Fibroblast of lung (primary cell): Measurements from ENCODE around the gene SCUBE3. TPM values are rescaled to one million over a fixed set of nuclear protein-coding genes. Genes with fewer than 3 reads are reported as not detected.

Experiments used
- DNase-seq, 2 donors: peaks; one replicate each; pipeline versions ENCODE4 v3.0.0 to v3.0.0-alpha.2; 2010; ENCODE audit warnings: low read depth in 2 of 2
- H2AFZ ChIP-seq: 2 replicates; pipeline ENCODE4 v1.5.1; 2012; ENCODE audit warnings: low read length, control low read depth, inconsistent platforms
- H3K27ac ChIP-seq: 2 replicates; pipeline ENCODE4 v1.5.1; 2011; ENCODE audit warnings: low read length, control low read depth; ENCODE audit not compliant: insufficient read depth
- H3K27me3 ChIP-seq: 2 replicates; pipeline ENCODE4 v1.5.1; 2011; ENCODE audit warnings: mild to moderate bottlenecking, low read length; ENCODE audit not compliant: control insufficient read depth, insufficient read depth
- H3K36me3 ChIP-seq: 2 replicates; pipeline ENCODE4 v1.5.1; 2011; ENCODE audit warnings: low read length; ENCODE audit not compliant: control insufficient read depth, insufficient read depth
- H3K4me1 ChIP-seq: 2 replicates; pipeline ENCODE4 v1.5.1; 2011; ENCODE audit warnings: low read length; ENCODE audit not compliant: control insufficient read depth, insufficient read depth; ENCODE audit errors: extremely low read depth
- H3K4me2 ChIP-seq: 2 replicates; pipeline ENCODE4 v1.5.1; 2011; ENCODE audit warnings: low read length, control low read depth; ENCODE audit not compliant: insufficient read depth; ENCODE audit errors: extremely low read depth
- H3K4me3 ChIP-seq, 4 experiments: fragments of 200-600 bp in 1 of 4; sonication (generic) in 1 of 4; replicated peaks in 1 of 4; 2 replicates each; pipeline ENCODE4 v1.5.1; 2011 to 2016; ENCODE audit warnings: low read length in 4 of 4, low read depth in 3 of 4, mild to moderate bottlenecking in 3 of 4, control low read depth in 2 of 4, inconsistent platforms in 1 of 4, mixed read lengths in 1 of 4; ENCODE audit not compliant: insufficient read depth in 1 of 4; ENCODE audit errors: control extremely low read depth in 1 of 4
- H3K79me2 ChIP-seq: 2 replicates; pipeline ENCODE4 v1.5.1; 2012; ENCODE audit warnings: mild to moderate bottlenecking, low read length, inconsistent platforms; ENCODE audit not compliant: control insufficient read depth, insufficient read depth
- H3K9ac ChIP-seq: 2 replicates; pipeline ENCODE4 v1.5.1; 2011; ENCODE audit warnings: mild to moderate bottlenecking, low read length, control low read depth; ENCODE audit not compliant: insufficient read depth
- H3K9me3 ChIP-seq: 2 replicates; pipeline ENCODE4 v1.5.1; 2012; ENCODE audit warnings: low read depth, low read length; ENCODE audit not compliant: control insufficient read depth, insufficient read depth
- H4K20me1 ChIP-seq: 2 replicates; pipeline ENCODE4 v1.5.1; 2011; ENCODE audit warnings: low read length; ENCODE audit not compliant: control insufficient read depth, insufficient read depth; ENCODE audit errors: extremely low read depth
- EZH2 ChIP-seq: IDR thresholded peaks from 2 replicates; pipeline ENCODE4 v1.5.1; 2012; ENCODE audit warnings: low read length, control low read depth, mild to moderate bottlenecking; ENCODE audit errors: missing control alignments
- polyA plus RNA-seq, 2 donors: library from polyadenylated mRNA; depleted of rRNA in 1 of 2; stranded (reverse) in 1 of 2; unstranded in 1 of 2; fragments of >200 nt; gene quantifications; 2 replicates each; pipeline ENCODE4 v1.2.1, GENCODE V29; 2011 to 2012; ENCODE audit warnings: missing spikeins in 1 of 2
- total RNA-seq: library from RNA; depleted of rRNA; stranded (reverse); fragments of >200 nt; gene quantifications from 2 replicates; pipeline ENCODE4 v1.2.1, GENCODE V29; 2014
- TF ChIP-seq, protein P1 (sequence below), 2 donors: IDR thresholded peaks in 1 of 2; conservative IDR thresholded peaks in 1 of 2; 1 replicate in 1 of 2; 2 replicates in 1 of 2; pipeline ENCODE4 v1.5.1; 2011 to 2012; ENCODE audit warnings: low read length in 2 of 2, control low read depth in 1 of 2, inconsistent platforms in 1 of 2, low read depth in 1 of 2, mild to moderate bottlenecking in 1 of 2

SCUBE3 gene
- total and polyA plus RNA-seq, 2 donors (not counting 1 experiment from before 2014, with no cell fraction given), result under 0.01 to 1.2 TPM

- TF ChIP-seq EZH2, result no peak
- TF ChIP-seq, protein P1, sequence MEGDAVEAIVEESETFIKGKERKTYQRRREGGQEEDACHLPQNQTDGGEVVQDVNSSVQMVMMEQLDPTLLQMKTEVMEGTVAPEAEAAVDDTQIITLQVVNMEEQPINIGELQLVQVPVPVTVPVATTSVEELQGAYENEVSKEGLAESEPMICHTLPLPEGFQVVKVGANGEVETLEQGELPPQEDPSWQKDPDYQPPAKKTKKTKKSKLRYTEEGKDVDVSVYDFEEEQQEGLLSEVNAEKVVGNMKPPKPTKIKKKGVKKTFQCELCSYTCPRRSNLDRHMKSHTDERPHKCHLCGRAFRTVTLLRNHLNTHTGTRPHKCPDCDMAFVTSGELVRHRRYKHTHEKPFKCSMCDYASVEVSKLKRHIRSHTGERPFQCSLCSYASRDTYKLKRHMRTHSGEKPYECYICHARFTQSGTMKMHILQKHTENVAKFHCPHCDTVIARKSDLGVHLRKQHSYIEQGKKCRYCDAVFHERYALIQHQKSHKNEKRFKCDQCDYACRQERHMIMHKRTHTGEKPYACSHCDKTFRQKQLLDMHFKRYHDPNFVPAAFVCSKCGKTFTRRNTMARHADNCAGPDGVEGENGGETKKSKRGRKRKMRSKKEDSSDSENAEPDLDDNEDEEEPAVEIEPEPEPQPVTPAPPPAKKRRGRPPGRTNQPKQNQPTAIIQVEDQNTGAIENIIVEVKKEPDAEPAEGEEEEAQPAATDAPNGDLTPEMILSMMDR (conservative IDR thresholded peaks at IDR 0.05 in 1 of 2, IDR thresholded peaks at IDR 0.05 in 1 of 2; ENCODE audit: low read depth in 1 of 2, low read length in 2 of 2), result no peak
- Histone ChIP-seq H3K4me1 (no peaks in the 10 kb centered on the region), H3K36me3 (no peaks in the 10 kb centered on the region), H3K9ac (no peak overlapping the region), H2AFZ (no peak overlapping the region), H3K9me3 (no peaks in the 10 kb centered on the region), H4K20me1 (no peaks in the 10 kb centered on the region), H3K27ac (no peak overlapping the region), H3K4me3 (no peak overlapping the region), H3K4me2 (no peak overlapping the region), H3K79me2 (no peaks in the 10 kb centered on the region), H3K27me3 (no peaks in the 10 kb centered on the region)
- no peak for DNase-seq
These were observed 22.5 kb downstream of the SCUBE3 start for GRCh38 chr6:35236223-35236622.

DNA sequence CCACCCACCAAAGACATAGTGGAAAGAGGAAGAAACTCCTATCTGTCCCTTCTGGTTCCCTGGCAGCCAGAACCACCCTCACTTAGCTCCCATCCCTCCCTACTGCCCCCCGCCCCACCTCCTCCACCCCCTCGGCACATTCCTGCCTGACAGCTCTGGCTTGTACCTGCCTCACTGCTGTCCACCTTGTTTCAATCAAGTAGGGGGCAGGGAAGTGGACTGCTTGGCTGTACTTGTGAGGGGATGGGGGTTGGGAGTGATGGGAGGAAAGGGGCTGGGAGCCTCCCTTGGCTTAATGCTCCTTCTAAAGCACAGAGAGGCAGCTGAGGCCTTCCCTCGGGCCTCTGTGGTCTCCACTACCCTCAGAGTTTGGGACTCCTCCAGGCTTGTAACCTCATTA is 23.7 kb downstream of the SCUBE3 start:
- no peaks in the 10 kb centered on the region for H3K36me3 ChIP-seq
- H3K4me3 ChIP-seq, result no peak overlapping the region
- no peak overlapping the region for H3K27ac ChIP-seq
- H3K9ac ChIP-seq, result no peak overlapping the region
- no peaks in the 10 kb centered on the region for H3K4me1 ChIP-seq
- no peak overlapping the region for H2AFZ ChIP-seq
- H3K27me3 ChIP-seq, result no peaks in the 10 kb centered on the region
- DNase-seq, result no peak
- no peaks in the 10 kb centered on the region for H3K79me2 ChIP-seq
- TF ChIP-seq, protein P1 (conservative IDR thresholded peaks at IDR 0.05 in 1 of 2, IDR thresholded peaks at IDR 0.05 in 1 of 2; ENCODE audit: low read depth in 1 of 2, low read length in 2 of 2), result no peak
- TF ChIP-seq EZH2, result no peak
- H3K4me2 ChIP-seq, result no peak overlapping the region
- no peaks in the 10 kb centered on the region for H4K20me1 ChIP-seq
- H3K9me3 ChIP-seq, result no peaks in the 10 kb centered on the region

DNA sequence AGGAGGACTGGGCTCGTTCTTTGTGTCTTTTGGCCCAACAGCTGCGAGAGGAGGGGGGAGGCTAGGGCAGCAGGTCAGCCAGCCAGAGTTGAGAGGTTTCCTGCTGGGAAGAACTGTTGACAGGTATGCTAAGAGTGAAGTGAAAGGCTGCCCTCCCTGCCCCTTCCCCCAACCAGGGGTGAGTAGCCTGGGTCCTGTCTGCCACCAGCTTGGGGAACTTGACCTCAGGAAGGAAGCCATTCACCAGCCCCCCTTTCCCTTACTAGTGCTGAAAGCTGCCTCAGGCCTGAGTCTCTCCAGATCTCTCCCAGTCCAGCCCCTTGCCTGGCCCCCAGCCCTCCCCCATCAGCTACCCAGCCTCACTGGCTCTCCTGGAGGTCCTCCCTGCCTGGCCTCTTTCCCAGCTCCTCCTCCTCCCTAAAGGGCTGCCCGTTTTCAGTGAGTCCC is 25.1 kb downstream of the SCUBE3 start:
- Histone ChIP-seq H3K4me2 (no peak overlapping the region), H3K79me2 (no peaks in the 10 kb centered on the region), H3K9ac (no peak overlapping the region), H3K4me3 (no peak overlapping the region), H3K27me3 (no peaks in the 10 kb centered on the region), H3K36me3 (no peaks in the 10 kb centered on the region), H3K27ac (no peak overlapping the region), H3K4me1 (no peaks in the 10 kb centered on the region), H2AFZ (no peak overlapping the region), H4K20me1 (no peaks in the 10 kb centered on the region), H3K9me3 (no peaks in the 10 kb centered on the region)
- TF ChIP-seq, protein P1 (conservative IDR thresholded peaks at IDR 0.05 in 1 of 2, IDR thresholded peaks at IDR 0.05 in 1 of 2; ENCODE audit: low read depth in 1 of 2, low read length in 2 of 2), result no peak
- no peak for TF ChIP-seq EZH2
- DNase-seq, result peak in 1 of 2 donors; percentile 27
